IMR-90 (cell line): ENCODE results near the gene ATP2C2. TPM values are rescaled to one million over a fixed set of nuclear protein-coding genes. Genes with fewer than 3 reads are reported as not detected.

Source experiments
- ATAC-seq: fragments of 200-7000 bp; cut with Tn5 transposase; 2 replicates; pipeline ENCODE4 v1.9.1; 2020; ENCODE audit warnings: low read depth, mild to moderate bottlenecking, moderate library complexity
- BruUV-seq: library from RNA; stranded (reverse); fragments of 400-500 nt; replicated peaks from 2 replicates; lab custom pipeline; 2021; lab: Mats Ljungman, UMichigan
- CTCF ChIA-PET: fragments of 300-600 bp; formaldehyde crosslinking; extraction: SDS; loops from one replicate; lab custom pipeline; 2021; ENCODE audit warnings: antibody characterized with exemption; lab: Yijun Ruan, JAX
- POLR2A ChIA-PET: fragments of 300-600 bp; sonication (Branson Sonifier 250); formaldehyde crosslinking; loops from one replicate; lab custom pipeline; 2022; ENCODE audit warnings: antibody characterized with exemption; ENCODE audit not compliant: unreplicated experiment; lab: Charles Lee
- DNase-seq: peaks from one replicate; pipeline ENCODE4 v3.0.0; 2013
- H2AFZ ChIP-seq: replicated peaks from 2 replicates; pipeline ENCODE3; 2013; ENCODE audit warnings: low read length, mild to moderate bottlenecking; ENCODE audit not compliant: poor library complexity
- H2AK5ac ChIP-seq: 2 replicates; pipeline ENCODE4 v1.6.1; 2013; ENCODE audit warnings: low read depth, low read length, inconsistent platforms
- H2AK9ac ChIP-seq: replicated peaks from 2 replicates; pipeline ENCODE3; 2013; ENCODE audit warnings: mild to moderate bottlenecking, low read depth, low read length, moderate library complexity; ENCODE audit not compliant: poor library complexity
- H2BK120ac ChIP-seq: 2 replicates; pipeline ENCODE4 v1.6.1; 2013; ENCODE audit warnings: low read depth, low read length, inconsistent platforms
- H2BK15ac ChIP-seq: 3 replicates; pipeline ENCODE4 v1.6.1; 2013; ENCODE audit warnings: low read depth, low read length, inconsistent platforms
- H2BK20ac ChIP-seq: 2 replicates; pipeline ENCODE4 v1.6.1; 2013; ENCODE audit warnings: low read depth, mild to moderate bottlenecking, inconsistent platforms, low read length, moderate library complexity
- H2BK5ac ChIP-seq: 2 replicates; pipeline ENCODE4 v1.6.1; 2013; ENCODE audit warnings: mild to moderate bottlenecking, low read depth, low read length, inconsistent platforms; ENCODE audit not compliant: poor library complexity, severe bottlenecking
- H3K14ac ChIP-seq: replicated peaks from 2 replicates; pipeline ENCODE4 v1.6.1; 2013; ENCODE audit warnings: low read depth, low read length, inconsistent platforms
- H3K18ac ChIP-seq: 2 replicates; pipeline ENCODE4 v1.6.1; 2013; ENCODE audit warnings: low read depth, low read length, control low read depth
- H3K23ac ChIP-seq: 2 replicates; pipeline ENCODE4 v1.6.1; 2013; ENCODE audit warnings: low read depth, low read length, inconsistent platforms
- H3K27ac ChIP-seq: 2 replicates; pipeline ENCODE4 v1.5.1; 2013; ENCODE audit warnings: mild to moderate bottlenecking, control low read depth, low read length; ENCODE audit not compliant: insufficient read depth
- H3K27me3 ChIP-seq: 2 replicates; pipeline ENCODE4 v1.6.1; 2013; ENCODE audit warnings: low read length; ENCODE audit not compliant: control insufficient read depth, insufficient read depth
- H3K36me3 ChIP-seq: 2 replicates; pipeline ENCODE4 v1.6.1; 2013; ENCODE audit warnings: low read length, mixed read lengths; ENCODE audit not compliant: control insufficient read depth, insufficient read depth
- H3K4ac ChIP-seq: 2 replicates; pipeline ENCODE4 v1.6.1; 2013; ENCODE audit warnings: low read depth, low read length, inconsistent platforms
- H3K4me1 ChIP-seq: 2 replicates; pipeline ENCODE4 v1.6.1; 2013; ENCODE audit warnings: low read length, mixed read lengths; ENCODE audit not compliant: control insufficient read depth, insufficient read depth
- H3K4me2 ChIP-seq: 2 replicates; pipeline ENCODE4 v1.6.1; 2013; ENCODE audit warnings: low read depth, mild to moderate bottlenecking, control low read depth, low read length, moderate library complexity
- H3K4me3 ChIP-seq: 2 replicates; pipeline ENCODE4 v1.5.1; 2013; ENCODE audit warnings: low read depth, mild to moderate bottlenecking, control low read depth, low read length, moderate library complexity; ENCODE audit not compliant: insufficient read depth
- H3K56ac ChIP-seq: 2 replicates; pipeline ENCODE4 v1.6.1; 2013; ENCODE audit warnings: low read length, inconsistent platforms; ENCODE audit not compliant: insufficient read depth; ENCODE audit errors: extremely low read depth
- H3K79me1 ChIP-seq, 2 experiments: 2 replicates each; pipeline ENCODE4 v1.6.1; 2013; ENCODE audit warnings: low read length in 2 of 2, inconsistent platforms in 1 of 2, low read depth in 1 of 2
- H3K9ac ChIP-seq: 2 replicates; pipeline ENCODE4 v1.6.1; 2013; ENCODE audit warnings: low read depth, low read length, control low read depth
- H3K9me1 ChIP-seq: 2 replicates; pipeline ENCODE4 v1.6.1; 2013; ENCODE audit warnings: low read length, inconsistent platforms; ENCODE audit not compliant: insufficient read depth
- H3K9me3 ChIP-seq: 2 replicates; pipeline ENCODE4 v1.6.1; 2013; ENCODE audit warnings: low read length; ENCODE audit not compliant: control insufficient read depth, insufficient read depth
- H4K20me1 ChIP-seq: 2 replicates; pipeline ENCODE4 v1.6.1; 2013; ENCODE audit warnings: low read length, inconsistent platforms; ENCODE audit not compliant: insufficient read depth
- H4K5ac ChIP-seq: 2 replicates; pipeline ENCODE4 v1.6.1; 2013; ENCODE audit warnings: mild to moderate bottlenecking, low read depth, low read length, control low read depth
- H4K8ac ChIP-seq, 2 experiments: 2 replicates each; pipeline ENCODE4 v1.6.1; 2013; ENCODE audit warnings: low read depth in 2 of 2, low read length in 2 of 2, control low read depth in 1 of 2, inconsistent platforms in 1 of 2
- H4K91ac ChIP-seq: 2 replicates; pipeline ENCODE4 v1.6.1; 2013; ENCODE audit warnings: low read depth, low read length, inconsistent platforms; ENCODE audit not compliant: insufficient read depth
- FOS ChIP-seq: fragments of 150-350 bp; IDR thresholded peaks from 2 replicates; pipeline ENCODE4 v1.6.1; 2016; ENCODE audit warnings: low read depth, low read length
- MXI1 ChIP-seq: IDR thresholded peaks from 2 replicates; pipeline ENCODE4 v1.6.1; 2012; ENCODE audit warnings: low read depth, mild to moderate bottlenecking, low read length, moderate library complexity, borderline replicate concordance
- RAD21 ChIP-seq: IDR thresholded peaks from 2 replicates; pipeline ENCODE4 v1.6.1; 2012; ENCODE audit warnings: low read length, improper control_type of control experiment
- WGBS, 2 experiments: methylation state at CpG; one replicate each; pipeline versions ENCODE4 v1.1.5 to v1.1.7; 2013; ENCODE audit warnings: missing lambda C conversion rate in 2 of 2; ENCODE audit not compliant: insufficient read length in 1 of 2; ENCODE audit errors: extremely low coverage in 2 of 2; 5-methylcytosine and 5-hydroxymethylcytosine counted together
- dilution Hi-C: fragments of 300-500 bp; cut with HindIII; formaldehyde crosslinking; loops from one replicate; pipeline ENCODE4 v1.14.3; 2018; ENCODE audit warnings: low sequenced_read_pairs; ENCODE audit not compliant: unreplicated experiment
- in situ Hi-C: fragments of 300-500 bp; cut with MboI; formaldehyde crosslinking; loops from 3 replicates; pipeline ENCODE4 v1.14.3; 2019; ENCODE audit warnings: low sequenced_read_pairs, inconsistent platforms, mixed read lengths
- intact Hi-C: fragments of 100-400 bp; cut with micrococcal nuclease; formaldehyde crosslinking; loops from 2 replicates; pipeline ENCODE4 v1.10.0; 2022
- polyA plus RNA-seq, 3 experiments: library from polyadenylated mRNA; depleted of rRNA; stranded (reverse); fragments of >200 nt; gene quantifications; 2 replicates each; pipeline ENCODE4 v1.2.3, GENCODE V29; 2012; ENCODE audit warnings: low replicate concordance in 1 of 3
- total RNA-seq: library from RNA; depleted of rRNA; stranded (reverse); fragments of >200 nt; gene quantifications from 2 replicates; pipeline ENCODE4 v1.2.3, GENCODE V29; 2012
- TF ChIP-seq, protein P1 (sequence below): fragments of 150-350 bp; IDR thresholded peaks from 2 replicates; pipeline ENCODE4 v1.6.1; 2016; ENCODE audit warnings: low read depth, mild to moderate bottlenecking, low read length, moderate library complexity, borderline replicate concordance

ATP2C2 gene
- total and polyA plus RNA-seq, 2 of the 4 experiments (the other 2 are of a cell fraction): not detected

- no peak overlapping the region for H3K18ac ChIP-seq
- no peak overlapping the region for H2BK120ac ChIP-seq
- BruUV-seq: no TSS peak
- dilution Hi-C loops (no loop called here), intact Hi-C loops (no loop called here), in situ Hi-C loops (no loop called here)
- TF ChIP-seq FOS: no peak
- no peak for TF ChIP-seq RAD21
- no peak for TF ChIP-seq MXI1
- TF ChIP-seq, protein P1, sequence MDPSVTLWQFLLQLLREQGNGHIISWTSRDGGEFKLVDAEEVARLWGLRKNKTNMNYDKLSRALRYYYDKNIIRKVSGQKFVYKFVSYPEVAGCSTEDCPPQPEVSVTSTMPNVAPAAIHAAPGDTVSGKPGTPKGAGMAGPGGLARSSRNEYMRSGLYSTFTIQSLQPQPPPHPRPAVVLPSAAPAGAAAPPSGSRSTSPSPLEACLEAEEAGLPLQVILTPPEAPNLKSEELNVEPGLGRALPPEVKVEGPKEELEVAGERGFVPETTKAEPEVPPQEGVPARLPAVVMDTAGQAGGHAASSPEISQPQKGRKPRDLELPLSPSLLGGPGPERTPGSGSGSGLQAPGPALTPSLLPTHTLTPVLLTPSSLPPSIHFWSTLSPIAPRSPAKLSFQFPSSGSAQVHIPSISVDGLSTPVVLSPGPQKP: no peak
- ATAC-seq (no peak), DNase-seq (no peak)
- ChIA-PET CTCF (no interaction called here), POLR2A (no interaction called here)
- H3K9me1 ChIP-seq: no peaks in the 10 kb centered on the region
- no peak overlapping the region for H4K8ac ChIP-seq
- H3K27me3 ChIP-seq: no peaks in the 10 kb centered on the region
- H4K91ac ChIP-seq: no peak overlapping the region
- no peaks in the 10 kb centered on the region for H3K79me1 ChIP-seq
- H4K5ac ChIP-seq: no peak overlapping the region
- no peak overlapping the region for H2AK9ac ChIP-seq
- H3K36me3 ChIP-seq: peaks cover 29% of the 10 kb centered on the region
- no peak overlapping the region for H3K14ac ChIP-seq
- no peak overlapping the region for H3K27ac ChIP-seq
- no peak overlapping the region for H2BK20ac ChIP-seq
- H3K4me3 ChIP-seq: no peak overlapping the region
- no peak overlapping the region for H3K9ac ChIP-seq
- no peak overlapping the region for H2BK15ac ChIP-seq
- H3K56ac ChIP-seq: no peak overlapping the region
- no peaks in the 10 kb centered on the region for H3K4me1 ChIP-seq
- WGBS, 2 experiments: 87% methylated on average over 3 of the region's 5 CpGs; no CpG with 5 or more reads in 1 of the 2 experiments
- no peak overlapping the region for H2AFZ ChIP-seq
- no peak overlapping the region for H3K4me2 ChIP-seq
- H2AK5ac ChIP-seq: no peak overlapping the region
- no peaks in the 10 kb centered on the region; the same call in 1 of the 2 replicates for H3K9me3 ChIP-seq
- no peak overlapping the region for H3K4ac ChIP-seq
- H4K20me1 ChIP-seq: 0 out of 2 replicates have a peak, but pooled peaks cover 3% of the 10 kb centered on the region
- no peak overlapping the region for H2BK5ac ChIP-seq
- no peak overlapping the region for H3K23ac ChIP-seq
These were observed 37.7 kb upstream of the ATP2C2 start for GRCh38 chr16:84330685-84331050.
